ENCODE results near the gene RUNX1.
A peak's percentile ranks its signal among the peaks of the same experiment; 100 is the strongest.

RUNX1 gene

GRCh38 chr21:34844013-34844923 is 204.8 kb downstream of the RUNX1 start:
- TF ChIP-seq, protein P1, sequence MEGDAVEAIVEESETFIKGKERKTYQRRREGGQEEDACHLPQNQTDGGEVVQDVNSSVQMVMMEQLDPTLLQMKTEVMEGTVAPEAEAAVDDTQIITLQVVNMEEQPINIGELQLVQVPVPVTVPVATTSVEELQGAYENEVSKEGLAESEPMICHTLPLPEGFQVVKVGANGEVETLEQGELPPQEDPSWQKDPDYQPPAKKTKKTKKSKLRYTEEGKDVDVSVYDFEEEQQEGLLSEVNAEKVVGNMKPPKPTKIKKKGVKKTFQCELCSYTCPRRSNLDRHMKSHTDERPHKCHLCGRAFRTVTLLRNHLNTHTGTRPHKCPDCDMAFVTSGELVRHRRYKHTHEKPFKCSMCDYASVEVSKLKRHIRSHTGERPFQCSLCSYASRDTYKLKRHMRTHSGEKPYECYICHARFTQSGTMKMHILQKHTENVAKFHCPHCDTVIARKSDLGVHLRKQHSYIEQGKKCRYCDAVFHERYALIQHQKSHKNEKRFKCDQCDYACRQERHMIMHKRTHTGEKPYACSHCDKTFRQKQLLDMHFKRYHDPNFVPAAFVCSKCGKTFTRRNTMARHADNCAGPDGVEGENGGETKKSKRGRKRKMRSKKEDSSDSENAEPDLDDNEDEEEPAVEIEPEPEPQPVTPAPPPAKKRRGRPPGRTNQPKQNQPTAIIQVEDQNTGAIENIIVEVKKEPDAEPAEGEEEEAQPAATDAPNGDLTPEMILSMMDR (IDR thresholded peaks at IDR 0.05): no peak
- Histone ChIP-seq H3K27ac (peak overlapping the region; percentile 58 to 80), H3K4me3 (no peak overlapping the region)
- no peak for DNase-seq (ENCODE audit: low spot score)

DNA sequence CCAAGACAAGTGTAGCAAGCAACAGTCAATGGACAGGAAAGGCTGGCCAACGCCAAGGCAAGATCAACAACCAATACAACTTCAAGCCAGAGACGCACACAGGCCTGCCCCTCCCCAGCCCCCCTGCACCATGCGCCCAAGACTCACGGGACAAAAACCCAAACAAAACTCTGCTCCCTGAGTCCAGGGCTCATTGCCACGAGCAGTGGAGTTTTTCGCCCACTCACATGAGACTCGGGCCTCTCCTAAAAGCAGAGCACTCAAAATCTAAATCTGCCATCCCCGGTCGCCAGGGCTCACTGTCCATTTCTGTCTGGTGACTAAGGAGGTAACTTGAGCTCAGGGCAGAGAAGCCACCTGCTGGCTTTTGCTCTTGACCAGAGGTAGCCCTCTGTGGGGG is 205.5 kb downstream of the RUNX1 start:
- H3K4me3 ChIP-seq: no peak overlapping the region
- peak overlapping the region in 1 of 2 donors; percentile 80 for H3K27ac ChIP-seq
- no peak for DNase-seq (ENCODE audit: low spot score)
- TF ChIP-seq, protein P1 (IDR thresholded peaks at IDR 0.05): no peak

GRCh38 chr21:34841154-34841553 is 207.9 kb downstream of the RUNX1 start:
- Histone ChIP-seq H3K4me3 (no peak overlapping the region), H3K27ac (no peak overlapping the region)
- no peak for DNase-seq (ENCODE audit: low spot score)
- TF ChIP-seq, protein P1 (IDR thresholded peaks at IDR 0.05): no peak

GRCh38 chr21:34840693-34841092 is 208.4 kb downstream of the RUNX1 start:
- TF ChIP-seq, protein P1 (IDR thresholded peaks at IDR 0.05): no peak
- Histone ChIP-seq H3K4me3 (no peak overlapping the region), H3K27ac (no peak overlapping the region)
- peak; percentile 17 for DNase-seq (ENCODE audit: low spot score)

- TF ChIP-seq, protein P1 (IDR thresholded peaks at IDR 0.05): no peak
- DNase-seq (ENCODE audit: low spot score): peak; percentile 46
- no peak overlapping the region for H3K27ac ChIP-seq
- H3K4me3 ChIP-seq: no peak overlapping the region
Measured at GRCh38 chr21:34838956-34839820, 209.9 kb downstream of the RUNX1 start.

DNA sequence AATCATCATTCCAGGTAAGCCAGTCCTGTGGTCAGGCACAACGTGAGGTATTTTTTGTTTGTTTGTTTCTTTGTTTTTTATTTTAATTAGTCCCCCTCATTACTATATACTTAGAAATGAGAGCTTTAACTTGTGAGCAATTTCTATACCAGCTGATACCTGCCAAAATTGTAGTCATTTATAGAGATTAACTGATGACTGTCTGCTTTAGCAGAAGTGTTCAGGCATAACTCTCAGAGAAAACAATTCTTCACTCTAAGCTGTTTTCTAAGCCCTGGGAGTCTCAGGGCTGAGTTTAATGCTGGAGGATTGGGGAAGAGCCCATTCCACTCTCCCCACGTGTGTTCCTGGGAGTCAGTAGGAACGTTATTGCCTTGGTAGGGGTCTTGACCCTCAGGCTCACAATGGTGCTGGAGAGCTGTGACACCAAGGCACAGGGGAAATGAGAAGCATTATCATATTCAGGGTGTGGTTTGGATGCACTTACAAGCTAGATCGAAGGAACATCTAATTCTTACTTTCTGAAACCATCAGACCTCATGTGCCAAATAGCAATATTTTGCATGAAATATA is 212.1 kb downstream of the RUNX1 start:
- H3K4me3 ChIP-seq: peak overlapping the region; percentile 0
- peak overlapping the region; percentile 58 to 77 for H3K27ac ChIP-seq
- no peak for DNase-seq (ENCODE audit: low spot score)
- TF ChIP-seq, protein P1 (IDR thresholded peaks at IDR 0.05): no peak
